Subcutaneous abdominal adipose tissue (tissue), 5 donors: Measurements from ENCODE around the gene KCNQ1.

Experiments used
- H3K27ac ChIP-seq: one replicate; pipeline ENCODE4 v1.7.0; 2013; ENCODE audit warnings: low read depth, mild to moderate bottlenecking, inconsistent platforms, low read length, moderate library complexity
- H3K27me3 ChIP-seq, 5 donors: one replicate each; pipeline ENCODE4 v1.7.0; 2013; ENCODE audit warnings: low read length in 5 of 5, inconsistent platforms in 1 of 5; ENCODE audit not compliant: control insufficient read depth in 5 of 5, insufficient read depth in 4 of 5
- H3K36me3 ChIP-seq, 5 donors: one replicate each; pipeline ENCODE4 v1.7.0; 2013; ENCODE audit warnings: low read length in 5 of 5; ENCODE audit not compliant: control insufficient read depth in 5 of 5, insufficient read depth in 5 of 5
- H3K4me1 ChIP-seq, 5 donors: one replicate each; pipeline ENCODE4 v1.7.0; 2013; ENCODE audit warnings: low read length in 5 of 5, mild to moderate bottlenecking in 3 of 5, moderate library complexity in 1 of 5; ENCODE audit not compliant: control insufficient read depth in 5 of 5, insufficient read depth in 5 of 5
- H3K4me3 ChIP-seq, 5 donors: one replicate each; pipeline ENCODE4 v1.7.0; 2013; ENCODE audit warnings: low read length in 5 of 5, low read depth in 1 of 5
- H3K9ac ChIP-seq, 5 donors: one replicate each; pipeline ENCODE4 v1.7.0; 2013; ENCODE audit warnings: low read length in 5 of 5, mild to moderate bottlenecking in 4 of 5, moderate library complexity in 3 of 5
- H3K9me3 ChIP-seq, 5 donors: one replicate each; pipeline ENCODE4 v1.7.0; 2013; ENCODE audit warnings: low read length in 5 of 5; ENCODE audit not compliant: control insufficient read depth in 5 of 5
- donor health status: healthy.
- donor health status: healthy.
- donor health status: healthy.
- donor health status: healthy.
- donor health status: healthy.

Gene KCNQ1

DNA sequence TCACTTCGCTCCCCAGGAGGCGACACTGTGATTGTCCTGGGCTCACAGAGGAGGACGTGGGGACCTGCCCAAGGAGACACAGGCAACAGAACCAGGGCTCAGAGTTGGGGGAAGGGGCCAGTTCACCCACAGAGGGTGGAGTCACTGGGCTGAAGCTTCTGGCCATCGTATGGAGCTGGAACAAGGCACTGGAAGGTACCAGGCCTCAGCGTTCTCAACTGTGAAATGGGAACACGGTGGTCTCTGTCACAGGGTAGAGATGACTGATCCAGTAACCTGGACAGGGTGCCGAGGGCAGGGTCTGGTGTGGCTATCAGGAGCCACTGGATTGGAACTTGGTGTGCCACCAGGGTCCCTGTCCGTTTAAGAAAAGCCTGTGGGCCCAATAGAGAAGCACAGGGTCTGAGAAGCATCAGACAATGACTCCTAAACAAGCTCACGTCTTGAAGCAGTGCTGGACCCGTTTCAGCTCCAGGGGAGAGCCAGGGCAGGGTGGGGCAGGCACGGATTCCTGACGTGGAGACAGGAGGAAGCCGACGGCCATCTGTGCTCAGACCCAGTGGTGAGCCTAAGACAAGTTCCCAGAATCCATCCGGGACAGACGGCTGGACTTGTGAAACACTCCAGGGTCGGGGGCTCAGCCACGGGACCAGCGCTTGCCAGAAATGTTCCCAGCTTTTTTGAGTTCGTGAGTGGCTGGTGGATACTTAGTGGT, 280.0 kb downstream of the KCNQ1 start:
- no peaks in the 10 kb centered on the region for H3K36me3 ChIP-seq
- H3K27me3 ChIP-seq = no peaks in the 10 kb centered on the region
- H3K9me3 ChIP-seq = no peaks in the 10 kb centered on the region
- H3K4me1 ChIP-seq = peaks cover 0 to 22% (median 8%) of the 10 kb centered on the region in 5 donors
- no peak overlapping the region for H3K27ac ChIP-seq
- no peak overlapping the region for H3K9ac ChIP-seq
- H3K4me3 ChIP-seq = no peak overlapping the region

DNA sequence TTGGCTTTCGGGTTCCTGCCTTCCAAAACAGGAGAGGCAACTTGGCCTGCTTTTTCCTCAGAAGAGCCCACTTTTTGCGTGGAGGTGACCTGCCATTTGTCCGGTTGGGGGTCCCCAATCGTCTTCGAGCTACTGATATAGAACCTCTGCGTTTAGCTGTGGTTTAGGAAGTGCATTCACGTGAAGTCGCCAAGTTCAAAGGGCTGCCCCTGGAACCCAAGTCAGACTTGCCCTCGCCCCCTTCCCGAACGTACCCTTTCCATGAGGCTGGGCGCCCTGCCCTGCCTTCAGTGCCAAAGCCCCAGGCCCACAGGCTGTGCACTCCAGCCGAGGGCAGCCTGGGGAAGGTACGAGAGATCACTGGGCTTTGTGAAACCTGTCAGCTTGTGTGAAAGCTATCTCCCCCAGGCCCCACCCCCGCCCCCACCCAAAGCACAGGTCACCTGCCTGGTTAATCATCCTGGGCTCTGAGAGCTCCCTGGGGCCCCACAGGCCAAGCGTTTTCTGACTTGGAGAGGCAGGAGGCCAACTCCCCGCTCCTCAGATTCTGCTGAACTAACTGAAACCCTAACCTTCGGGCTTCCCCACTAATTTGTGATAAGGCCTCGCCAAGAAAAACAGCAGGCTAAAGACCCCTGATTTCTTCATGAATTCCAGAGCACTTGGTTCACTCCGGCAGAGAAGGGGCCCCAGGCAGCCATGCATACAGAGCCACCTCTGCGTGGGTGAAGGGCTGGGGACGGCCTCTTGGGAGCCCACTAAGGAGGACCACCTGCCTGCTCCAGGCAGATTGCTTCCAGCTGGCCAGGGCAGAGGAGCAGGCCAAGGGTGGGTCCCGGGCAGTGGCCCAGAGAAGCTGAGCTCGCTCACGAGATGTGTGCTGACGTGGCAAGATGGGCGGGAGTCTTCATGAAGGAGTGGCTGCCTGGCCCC, 280.8 kb downstream of the KCNQ1 start:
- Histone ChIP-seq H3K9me3 (no peaks in the 10 kb centered on the region), H3K9ac (peak overlapping the region in 1 of 5 donors; percentile 13), H3K27ac (no peak overlapping the region)

DNA sequence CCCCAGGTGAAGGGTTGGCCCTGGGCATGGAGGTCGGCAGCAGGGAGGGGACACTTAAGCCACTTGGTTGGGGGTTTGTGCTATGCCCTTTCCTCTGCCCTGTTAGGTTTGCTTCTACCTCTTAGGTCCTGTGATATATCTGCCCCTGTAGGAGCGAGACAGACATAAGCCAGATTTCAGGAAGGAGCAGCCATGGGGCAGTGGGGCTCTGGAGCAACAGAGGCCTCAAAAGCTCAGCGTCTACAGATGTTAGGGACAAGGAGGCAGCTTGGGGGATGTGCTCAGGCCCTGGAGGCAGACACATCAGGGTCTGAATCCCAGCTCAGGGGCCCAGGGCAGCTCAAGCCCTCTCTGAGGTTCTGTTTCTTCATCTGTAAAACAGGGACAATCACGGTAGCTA, 282.2 kb downstream of the KCNQ1 start:
- no peak overlapping the region for H3K9ac ChIP-seq
- no peaks in the 10 kb centered on the region for H3K27me3 ChIP-seq
- no peak overlapping the region for H3K27ac ChIP-seq
- no peak overlapping the region for H3K4me3 ChIP-seq
- H3K4me1 ChIP-seq = peaks cover 0 to 40% (median 21%) of the 10 kb centered on the region in 5 donors
- no peaks in the 10 kb centered on the region for H3K36me3 ChIP-seq
- H3K9me3 ChIP-seq = no peaks in the 10 kb centered on the region

More for the DNA sequence above, 280.8 kb downstream of the KCNQ1 start:
- Histone ChIP-seq H3K36me3 (no peaks in the 10 kb centered on the region), H3K27me3 (no peaks in the 10 kb centered on the region), H3K4me3 (no peak overlapping the region), H3K4me1 (peaks cover 0 to 30% (median 12%) of the 10 kb centered on the region in 5 donors)

DNA sequence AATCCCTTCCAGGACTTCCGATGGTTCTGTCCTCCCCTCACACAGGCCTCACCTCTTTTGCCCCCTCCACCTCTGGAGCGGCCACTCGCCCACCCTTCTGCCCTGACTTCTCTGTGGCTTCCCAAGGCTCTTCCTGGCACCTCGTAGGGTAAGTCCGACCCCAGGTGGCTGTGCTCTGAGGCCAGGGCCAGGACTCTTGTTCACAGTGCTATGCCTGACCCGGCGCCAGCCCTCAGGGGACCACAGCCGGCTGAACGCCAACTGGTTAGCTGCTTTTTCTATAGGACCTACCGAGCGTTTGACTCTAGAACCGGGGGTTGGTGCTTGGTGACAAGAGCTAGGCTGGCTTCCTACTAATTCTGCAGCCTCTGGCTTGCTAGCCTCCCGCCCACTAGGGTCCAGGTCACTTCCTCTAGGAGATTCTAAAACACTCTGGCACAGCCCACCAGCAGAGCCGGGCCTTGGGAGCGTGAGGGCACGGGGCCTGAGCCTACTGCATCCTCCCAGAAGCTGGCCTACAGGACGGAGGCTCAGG, 283.4 kb downstream of the KCNQ1 start:
- H3K9me3 ChIP-seq = no peaks in the 10 kb centered on the region
- no peak overlapping the region for H3K9ac ChIP-seq
- no peak overlapping the region for H3K27ac ChIP-seq

DNA sequence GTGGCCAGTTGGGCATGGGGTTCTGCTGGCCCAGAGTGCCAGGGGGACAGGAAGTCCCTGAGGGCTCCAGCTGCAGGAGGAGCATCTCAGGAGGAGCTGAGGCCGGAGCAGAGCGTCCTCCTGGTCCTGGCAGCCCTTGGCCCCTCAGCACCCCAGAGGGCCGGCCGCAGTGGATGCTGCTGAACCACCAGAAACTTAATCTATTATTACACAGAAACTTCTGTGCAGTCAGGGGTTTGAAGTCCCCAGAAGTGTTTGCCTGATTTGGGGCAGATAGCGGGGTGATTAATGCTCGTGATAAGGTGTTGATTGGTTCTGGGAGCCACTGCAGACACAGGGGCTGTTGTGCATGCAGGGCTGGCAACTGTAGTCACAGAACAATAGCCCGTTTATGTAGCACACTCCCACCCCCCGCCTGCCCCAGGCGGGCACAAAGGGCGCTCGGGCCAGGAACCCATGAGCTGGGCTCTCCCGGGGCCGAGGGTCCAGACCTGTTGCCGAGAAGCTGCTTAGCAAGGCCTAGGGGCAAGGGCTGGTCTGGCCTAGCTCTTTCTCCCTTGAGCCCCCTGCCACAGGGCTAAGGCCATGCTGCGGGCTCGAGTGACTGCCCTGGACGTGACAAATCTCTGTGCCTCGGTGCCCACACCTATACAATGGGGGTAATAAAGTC, 284.0 kb downstream of the KCNQ1 start:
- H3K4me3 ChIP-seq = no peak overlapping the region

More for the DNA sequence above, 283.4 kb downstream of the KCNQ1 start:
- H3K36me3 ChIP-seq = no peaks in the 10 kb centered on the region
- peaks cover 0 to 40% (median 21%) of the 10 kb centered on the region in 5 donors for H3K4me1 ChIP-seq
- H3K4me3 ChIP-seq = no peak overlapping the region
- H3K27me3 ChIP-seq = no peaks in the 10 kb centered on the region

DNA sequence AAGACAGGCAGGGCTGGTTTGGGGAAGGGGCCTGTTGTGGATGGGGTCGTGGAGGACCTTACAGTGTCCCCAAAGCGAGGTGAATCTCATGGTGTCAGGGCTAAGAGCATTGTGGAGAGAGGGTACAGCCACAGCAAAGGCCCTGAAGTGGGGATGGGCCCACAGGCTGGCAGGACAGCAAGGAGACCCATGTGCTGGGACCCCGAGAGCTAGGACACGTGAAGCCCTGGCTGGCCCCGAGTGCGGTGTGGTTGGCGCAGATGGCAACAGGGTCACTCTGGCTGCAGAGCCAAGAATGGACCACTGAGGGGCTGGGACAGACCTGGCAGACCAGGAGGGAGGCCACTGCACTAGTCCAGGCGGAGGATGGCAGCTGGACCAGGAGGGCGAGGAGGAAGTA, 285.0 kb downstream of the KCNQ1 start:
- H3K4me1 ChIP-seq = peaks cover 0 to 38% (median 21%) of the 10 kb centered on the region in 5 donors
- no peaks in the 10 kb centered on the region for H3K36me3 ChIP-seq
- no peaks in the 10 kb centered on the region for H3K27me3 ChIP-seq
- no peaks in the 10 kb centered on the region for H3K9me3 ChIP-seq
- no peak overlapping the region for H3K4me3 ChIP-seq
- H3K27ac ChIP-seq = no peak overlapping the region
- H3K9ac ChIP-seq = no peak overlapping the region

More for the DNA sequence above, 284.0 kb downstream of the KCNQ1 start:
- no peak overlapping the region for H3K9ac ChIP-seq
- no peaks in the 10 kb centered on the region for H3K36me3 ChIP-seq
- no peak overlapping the region for H3K27ac ChIP-seq
- H3K4me1 ChIP-seq = peaks cover 0 to 40% (median 21%) of the 10 kb centered on the region in 5 donors
- H3K9me3 ChIP-seq = no peaks in the 10 kb centered on the region
- H3K27me3 ChIP-seq = no peaks in the 10 kb centered on the region

DNA sequence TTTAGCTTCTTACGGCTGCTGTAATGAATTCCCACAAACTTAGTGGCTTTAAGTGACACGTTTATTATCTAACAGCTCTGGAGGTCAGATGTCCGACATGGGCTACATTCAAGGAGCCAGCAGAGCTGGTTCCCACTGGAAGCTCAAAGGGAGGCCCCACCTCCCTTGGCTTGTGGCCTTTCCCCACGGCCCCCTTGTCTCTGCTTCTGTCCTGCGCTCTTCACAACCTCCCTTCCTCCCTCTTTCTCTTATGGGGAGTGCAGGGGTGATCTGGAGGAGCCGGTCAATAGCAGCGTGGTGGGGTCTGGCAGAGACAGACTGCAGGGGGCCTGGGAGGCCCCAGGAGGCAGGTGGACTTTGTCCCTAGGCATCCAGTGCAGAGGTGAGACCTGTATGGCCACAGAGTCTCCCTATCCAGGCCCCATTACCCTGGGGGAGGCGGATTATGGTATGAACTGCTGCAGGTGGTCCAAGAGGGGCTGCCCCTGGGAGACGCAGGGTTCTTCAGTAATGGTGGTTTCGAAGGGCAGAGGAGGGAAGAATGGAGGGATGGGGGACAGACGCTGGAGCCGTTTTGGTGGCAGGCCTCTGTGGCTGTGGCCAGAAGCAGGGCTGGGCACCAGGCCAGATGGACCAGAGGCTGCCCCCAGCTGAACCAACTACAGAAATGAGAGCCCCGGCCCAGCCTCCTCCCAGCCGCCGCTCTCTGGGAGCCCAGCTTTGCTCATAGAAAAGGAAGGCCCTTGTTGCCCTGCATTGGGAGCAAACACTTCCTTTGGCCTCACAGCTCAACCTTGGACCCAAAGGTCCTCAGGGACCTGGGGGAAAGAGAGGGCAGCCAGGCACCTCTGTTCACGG, 285.7 kb downstream of the KCNQ1 start:
- Histone ChIP-seq H3K4me3 (no peak overlapping the region), H3K9ac (no peak overlapping the region), H3K27ac (no peak overlapping the region), H3K27me3 (no peaks in the 10 kb centered on the region), H3K4me1 (peaks cover 0 to 32% (median 21%) of the 10 kb centered on the region in 5 donors), H3K36me3 (no peaks in the 10 kb centered on the region), H3K9me3 (no peaks in the 10 kb centered on the region)

DNA sequence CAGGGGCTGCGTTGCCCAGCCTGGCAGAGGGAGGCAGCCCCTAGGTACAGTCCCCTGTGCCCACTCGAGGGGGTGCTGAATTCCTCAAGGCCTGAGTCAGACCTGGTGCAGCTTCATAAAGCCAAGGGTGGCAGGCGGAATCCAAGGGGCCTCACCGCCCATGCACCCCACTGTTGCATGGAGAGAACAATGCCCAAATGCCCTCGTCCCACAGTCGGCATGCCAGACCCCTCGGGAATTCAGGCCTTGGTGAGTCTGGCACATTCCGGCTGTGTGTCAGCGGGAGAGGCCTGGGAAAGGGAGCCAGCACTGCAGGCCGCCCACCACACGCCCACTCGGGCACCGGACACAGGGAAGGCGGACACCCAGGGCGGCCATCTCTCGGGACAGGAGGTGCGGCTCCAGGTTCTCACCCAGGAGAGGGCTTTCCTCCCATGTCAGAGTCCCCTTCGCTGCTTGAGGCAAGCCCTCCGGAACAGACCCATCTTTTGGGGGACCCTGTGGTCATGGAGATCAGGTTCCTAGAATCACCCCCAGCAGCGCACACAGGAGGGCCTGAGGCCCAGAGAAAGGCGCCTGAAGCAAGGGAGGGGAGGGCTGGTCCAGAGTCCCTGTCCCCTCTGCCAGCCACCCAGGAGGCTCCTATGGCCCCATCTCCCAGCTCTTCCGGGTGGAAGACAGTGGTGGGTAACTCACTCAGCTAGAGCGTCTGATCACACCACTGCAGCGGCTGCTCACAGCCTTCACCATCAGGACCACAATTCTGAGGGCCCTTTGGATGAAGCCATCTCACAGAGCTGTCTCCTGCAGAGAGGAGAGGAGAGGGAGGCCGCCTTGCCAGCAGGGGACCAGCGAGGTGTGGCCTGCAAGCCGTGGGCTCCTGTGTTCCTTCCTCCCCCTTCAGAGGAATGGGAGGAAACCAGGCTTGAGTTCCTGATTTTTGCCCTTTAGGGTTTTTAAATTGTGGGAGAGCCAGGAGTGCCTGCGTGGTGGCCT, 286.6 kb downstream of the KCNQ1 start:
- no peak overlapping the region for H3K27ac ChIP-seq
- no peaks in the 10 kb centered on the region for H3K9me3 ChIP-seq
- H3K36me3 ChIP-seq = no peaks in the 10 kb centered on the region
- H3K4me1 ChIP-seq = peaks cover 0 to 27% (median 20%) of the 10 kb centered on the region in 5 donors
- H3K27me3 ChIP-seq = no peaks in the 10 kb centered on the region
- no peak overlapping the region for H3K4me3 ChIP-seq
- no peak overlapping the region for H3K9ac ChIP-seq
